Raji (cell line): ENCODE data around the gene NOX1.

Experiments
- POLR2A ChIP-seq: IDR thresholded peaks from 2 replicates; pipeline ENCODE4 v1.6.1; 2011; ENCODE audit warnings: low read depth, low read length, control low read depth; ENCODE audit not compliant: insufficient read depth

NOX1 gene

DNA sequence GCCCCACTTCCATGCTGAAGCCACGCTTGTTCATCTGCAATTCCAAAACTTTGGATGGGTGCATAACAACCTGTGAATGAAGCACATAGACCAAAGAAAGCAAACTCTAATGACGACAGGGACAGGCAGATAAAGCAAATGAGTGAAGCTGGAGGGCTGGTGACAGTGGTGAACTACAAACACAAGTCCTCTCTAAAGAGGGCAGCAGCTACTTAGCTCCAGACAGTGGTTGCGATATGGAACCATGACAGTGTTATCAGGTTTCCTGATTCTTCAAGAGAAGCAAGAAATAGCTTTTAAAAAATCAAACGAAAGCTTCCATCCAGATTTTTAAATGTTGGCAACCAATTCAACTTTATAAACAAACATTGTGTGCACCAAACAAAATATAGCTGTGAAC, 23.8 kb downstream of the NOX1 start:
- no peak for TF ChIP-seq POLR2A

DNA sequence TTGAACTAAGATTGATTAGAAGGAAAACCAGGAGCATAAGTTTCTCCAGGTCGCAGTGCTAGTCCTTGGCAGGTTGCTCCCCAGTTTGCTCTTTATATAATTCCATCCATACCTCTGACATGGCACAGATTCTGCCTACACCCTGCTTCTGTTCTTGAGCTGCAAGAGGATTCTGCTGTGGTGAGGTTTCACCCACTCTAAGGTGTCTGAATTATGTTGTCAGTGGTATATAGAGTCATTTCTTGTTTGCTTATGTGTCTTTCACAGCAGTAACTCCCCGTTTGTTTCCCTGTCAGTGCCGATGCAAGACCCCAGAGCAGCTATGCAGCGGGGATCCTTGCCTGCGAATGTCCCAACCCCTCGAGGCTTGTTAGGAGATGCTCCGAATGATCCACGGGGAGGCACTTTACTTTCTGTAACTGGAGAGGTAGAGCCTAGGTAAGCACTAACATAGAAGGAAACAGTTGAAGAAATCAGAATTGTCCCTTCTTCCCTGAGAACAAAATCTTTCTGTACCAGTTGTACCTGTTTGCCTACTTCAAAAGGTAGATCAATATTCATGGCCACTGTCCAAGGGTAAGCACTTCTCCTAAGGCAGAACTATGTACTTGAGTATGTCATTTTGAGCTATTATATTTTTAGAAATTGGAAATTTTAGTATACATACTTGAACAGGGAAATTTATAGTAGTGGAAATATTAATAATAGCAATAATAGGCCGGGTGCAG, 42.8 kb downstream of the NOX1 start:
- no peak for TF ChIP-seq POLR2A

DNA sequence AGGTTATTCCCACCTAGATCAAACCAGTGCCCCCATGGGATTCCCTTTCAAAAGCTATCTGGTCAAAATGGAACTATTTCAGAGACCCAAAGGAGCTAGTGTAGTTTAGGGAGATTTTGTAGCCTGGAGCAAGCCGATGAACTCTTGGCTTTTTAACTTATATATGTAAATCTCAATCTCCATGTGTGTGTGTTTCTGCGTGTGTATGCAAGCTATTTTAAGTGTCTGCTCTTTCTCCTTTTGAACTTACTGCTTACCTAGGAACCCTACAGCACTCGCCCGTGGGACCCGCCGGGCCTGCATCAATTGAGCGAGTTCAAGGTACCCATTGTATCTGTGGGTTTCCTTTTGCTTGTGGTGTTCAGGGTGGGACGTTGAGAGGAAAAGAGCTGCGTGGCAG, 43.6 kb downstream of the NOX1 start:
- TF ChIP-seq POLR2A: no peak

DNA sequence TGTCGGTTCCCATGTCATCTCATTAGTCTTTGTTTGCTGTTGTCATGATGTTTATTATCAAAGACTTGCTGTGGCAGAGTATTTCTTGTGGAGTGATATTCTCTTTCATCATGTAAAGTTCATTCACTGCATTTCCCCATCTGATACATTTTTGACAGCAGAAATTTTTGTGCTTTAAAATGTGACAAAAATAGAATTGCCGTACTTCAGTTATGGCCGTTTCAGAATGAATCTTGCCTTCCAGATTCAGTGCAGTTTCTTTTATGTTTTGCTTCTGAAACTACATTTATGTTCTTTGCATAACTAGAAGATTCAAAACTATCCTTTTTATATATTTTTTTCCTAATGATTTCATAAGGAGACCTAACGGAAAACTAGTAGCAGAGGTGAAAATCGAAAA, 44.0 kb downstream of the NOX1 start:
- no peak for TF ChIP-seq POLR2A

DNA sequence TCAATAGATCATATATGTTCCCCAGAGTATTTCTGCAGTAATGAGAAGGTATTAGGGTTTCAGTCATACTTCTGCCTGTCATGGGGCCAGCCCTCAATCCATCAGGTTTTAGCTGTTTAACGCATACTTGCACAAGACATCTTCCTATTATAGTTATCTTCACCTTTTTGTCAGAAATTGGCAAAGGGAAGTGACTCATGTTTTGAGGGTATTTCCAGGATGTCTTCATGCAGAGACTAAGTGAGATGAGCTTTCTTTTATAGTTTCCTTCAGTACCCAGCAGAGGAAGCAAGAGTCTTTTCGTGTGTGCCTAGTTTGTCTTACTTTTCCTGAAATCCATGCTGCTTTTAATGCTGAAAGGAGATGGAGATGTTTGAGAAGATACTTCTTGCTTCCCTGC, 44.4 kb downstream of the NOX1 start:
- TF ChIP-seq POLR2A: no peak

DNA sequence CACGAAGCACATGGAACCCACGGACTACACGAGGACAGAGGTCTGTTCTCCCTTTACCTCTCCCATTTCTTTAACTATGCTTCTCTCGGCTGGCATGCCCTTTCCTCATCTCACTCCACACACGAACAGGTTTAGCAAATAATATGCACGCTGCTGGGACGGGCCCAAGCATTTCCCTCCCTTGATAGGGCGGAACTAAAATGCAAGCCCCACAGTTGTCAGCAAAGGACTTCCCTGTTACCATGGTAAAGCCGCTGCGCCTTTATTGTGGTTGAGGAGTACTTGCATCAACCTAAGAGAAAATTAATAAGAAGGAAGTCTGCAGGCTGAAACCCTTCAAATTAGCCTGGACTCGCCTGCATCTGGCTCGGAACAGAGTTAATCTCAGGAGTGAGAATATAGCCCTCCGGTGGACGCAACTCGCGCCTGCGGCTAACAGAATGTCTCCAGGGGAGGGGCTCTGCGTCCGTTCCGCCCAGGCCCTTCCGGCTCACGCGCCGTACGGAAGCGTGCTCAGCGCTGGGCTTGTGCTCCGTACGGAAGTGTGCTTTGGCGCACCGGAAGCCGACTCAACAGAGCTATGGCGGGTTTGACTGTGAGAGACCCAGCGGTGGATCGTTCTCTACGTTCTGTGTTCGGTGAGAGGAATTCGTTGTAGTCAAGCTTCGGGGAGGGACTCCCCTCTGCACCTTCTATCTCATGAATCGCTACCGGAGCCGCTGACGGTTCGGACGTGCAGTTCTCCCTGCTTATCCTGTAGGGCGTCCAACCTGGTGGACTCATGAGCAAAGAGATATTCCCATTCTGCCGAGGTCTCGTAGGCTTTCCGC, 54.1 kb downstream of the NOX1 start, which contains the start of gene CSTF2:
CSTF2 (plus strand) TSS at position 555 of the 830 bp plus-strand sequence; CDS start at position 581, 26 bp downstream.
- peak; percentile 86 for TF ChIP-seq POLR2A

DNA sequence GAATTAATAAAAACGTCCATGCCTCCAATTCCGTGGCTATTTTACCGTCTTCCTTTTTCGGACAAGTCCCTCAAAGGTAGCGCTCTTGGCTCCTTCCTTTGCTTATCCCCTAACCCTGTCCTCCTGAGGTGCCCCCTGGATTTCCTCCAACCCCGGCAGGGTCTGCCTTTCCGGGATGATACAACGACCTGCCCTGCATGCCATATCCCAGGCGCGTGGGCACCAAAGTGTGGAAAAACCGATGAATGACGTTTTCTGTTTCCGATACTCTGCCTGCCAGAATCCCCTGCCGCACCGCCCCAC, 54.7 kb downstream of the NOX1 start:
- no peak for TF ChIP-seq POLR2A

DNA sequence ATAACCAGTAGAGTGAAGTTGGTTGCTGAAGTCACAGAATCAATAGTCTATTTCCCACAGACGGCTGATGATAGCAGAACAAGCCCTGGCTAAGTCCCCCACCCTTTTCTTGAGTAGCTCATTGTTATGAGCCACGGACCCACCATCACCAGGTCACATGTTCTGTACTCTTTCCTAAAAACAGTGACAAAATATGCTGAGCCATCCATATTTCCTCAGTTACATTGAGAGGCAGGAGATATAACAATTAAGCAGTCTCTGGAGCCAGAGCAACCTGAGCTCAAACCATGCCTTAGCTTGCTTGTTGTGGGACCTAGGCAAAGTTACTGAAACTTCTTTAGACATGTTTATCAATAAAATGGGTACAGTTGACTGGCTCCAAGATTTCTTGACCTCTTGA, 56.8 kb downstream of the NOX1 start:
- TF ChIP-seq POLR2A: no peak

DNA sequence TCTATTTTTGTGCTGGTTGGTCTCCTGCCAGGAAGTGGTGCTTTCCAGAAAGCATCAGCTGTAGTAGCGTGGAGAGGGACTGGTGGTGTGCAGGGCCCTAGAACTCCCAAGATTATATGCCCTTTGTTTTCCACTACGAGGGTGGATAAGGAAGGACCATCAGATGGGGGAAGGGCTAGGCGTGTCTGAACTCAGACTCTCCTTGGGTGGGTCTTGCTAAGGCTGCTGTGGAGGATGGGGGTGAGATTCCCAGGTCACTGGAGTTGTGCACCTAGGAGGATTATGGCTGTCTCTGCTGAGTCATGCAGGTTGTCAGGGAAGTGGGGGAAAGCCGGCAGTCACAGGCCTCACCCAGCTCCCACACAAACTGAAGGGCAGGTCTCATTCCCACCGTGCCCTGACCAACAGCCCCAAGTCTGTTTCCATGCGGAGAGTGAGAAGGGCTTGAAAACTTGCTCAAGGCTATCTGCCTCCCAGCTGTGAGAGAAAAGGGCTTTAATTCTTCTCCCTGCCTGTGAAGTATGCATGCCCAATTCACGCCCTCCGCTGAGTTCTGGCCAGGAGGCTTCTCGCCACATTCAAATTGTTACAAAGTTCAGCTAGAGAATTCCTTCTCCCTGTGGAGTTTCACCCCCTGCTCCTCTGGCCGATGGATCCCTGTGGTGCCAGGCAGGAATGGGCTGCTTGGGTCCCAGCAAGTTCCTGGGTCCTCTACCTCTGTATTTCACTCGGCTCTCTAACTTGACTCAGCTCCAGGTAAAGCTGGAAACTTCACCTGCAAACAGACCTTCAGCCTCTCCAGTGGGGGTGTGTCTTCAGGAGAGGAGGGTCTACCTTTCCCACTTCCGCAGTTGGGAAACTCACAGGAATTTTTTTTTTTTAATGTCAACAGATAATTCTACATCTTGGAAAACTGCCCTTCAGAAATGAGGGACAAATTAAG, 61.7 kb downstream of the NOX1 start:
- TF ChIP-seq POLR2A: no peak

DNA sequence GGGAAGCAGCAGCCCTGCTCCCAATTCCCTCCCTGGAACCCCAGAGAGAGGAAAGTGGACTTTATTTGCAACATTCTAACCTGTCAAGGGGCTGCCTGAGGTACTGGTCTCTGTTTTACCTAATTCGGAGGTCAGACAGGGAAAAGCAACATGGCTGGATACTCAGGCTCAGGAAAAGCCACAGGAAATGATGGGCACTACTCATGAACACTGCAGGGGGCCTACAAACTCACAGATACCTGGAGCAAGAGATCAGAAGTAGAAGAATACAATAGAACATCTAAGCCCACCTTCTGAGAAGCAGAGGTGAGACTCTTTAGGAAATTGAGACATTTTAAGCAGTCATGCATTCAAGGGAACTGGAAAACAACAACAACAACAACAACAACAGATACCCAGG, 69.4 kb downstream of the NOX1 start:
- no peak for TF ChIP-seq POLR2A

DNA sequence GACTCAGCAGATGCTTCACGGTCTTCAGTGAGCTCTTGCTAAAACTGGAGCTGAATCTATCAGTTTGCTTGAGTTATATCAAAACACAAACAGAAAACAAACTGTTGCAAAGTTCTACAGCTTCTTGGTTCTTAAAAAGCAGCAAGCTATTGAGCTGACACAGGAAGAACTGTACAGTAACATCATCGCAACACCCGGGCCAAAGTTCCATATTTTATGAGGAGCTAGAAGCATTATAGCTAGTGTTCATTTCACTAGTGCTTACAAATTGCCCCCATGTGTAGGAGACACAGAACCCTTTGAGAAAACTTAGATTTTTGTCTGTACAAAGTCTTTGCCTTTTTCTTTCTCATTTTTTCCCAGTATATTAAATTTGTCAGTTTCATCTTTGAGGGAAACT, 71.3 kb downstream of the NOX1 start:
- no peak for TF ChIP-seq POLR2A

DNA sequence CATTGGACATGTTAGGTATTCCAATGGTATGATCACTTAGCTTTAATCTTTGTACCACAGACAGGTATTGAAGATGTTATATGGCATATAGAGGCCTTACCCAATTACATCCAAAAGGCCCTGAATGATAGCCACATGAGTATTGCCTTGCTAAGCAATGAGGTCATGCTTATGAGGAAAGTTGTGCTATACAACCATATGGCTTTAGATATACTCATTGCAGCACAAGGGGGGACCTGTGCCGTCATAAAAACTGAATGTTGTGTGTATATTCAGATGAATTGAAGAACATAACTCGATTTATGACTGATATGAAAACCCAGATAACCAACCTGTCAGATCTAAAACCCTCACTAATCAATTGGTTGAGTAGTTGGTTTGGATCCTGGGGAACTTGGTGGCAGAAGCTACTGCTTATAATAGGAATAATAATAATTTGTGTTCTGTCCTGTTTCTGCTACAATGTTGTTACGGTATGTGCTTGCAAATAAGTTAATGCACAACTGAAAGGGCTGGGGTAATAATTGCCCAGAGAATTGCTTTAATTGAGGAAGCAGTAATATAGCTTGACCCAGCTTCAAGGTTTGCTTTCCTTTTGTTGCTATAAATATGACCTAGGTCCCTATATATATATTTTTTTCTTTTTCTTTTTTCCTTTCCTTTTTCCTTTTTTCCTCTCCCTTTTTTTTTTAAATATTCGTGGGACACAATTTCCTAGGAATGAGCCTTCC, 75.5 kb downstream of the NOX1 start:
- no peak for TF ChIP-seq POLR2A

DNA sequence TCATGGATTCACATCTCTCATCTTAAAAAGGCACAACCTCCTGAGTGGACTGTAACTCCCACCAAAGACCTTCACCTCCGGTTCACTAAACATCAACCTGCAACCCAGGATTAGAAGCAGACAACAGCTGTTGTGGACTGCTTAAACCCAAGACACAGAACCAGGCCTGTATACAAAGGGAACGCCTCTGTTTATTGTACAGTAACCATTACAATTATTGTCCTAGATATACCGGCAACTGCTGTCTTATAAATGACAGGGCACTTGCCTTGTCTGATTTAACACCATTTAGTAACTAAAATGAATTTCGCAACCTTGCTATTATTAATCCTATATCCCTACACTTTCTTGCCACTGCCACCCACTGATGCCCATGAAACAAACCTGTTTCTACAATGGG, 76.8 kb downstream of the NOX1 start:
- no peak for TF ChIP-seq POLR2A
